Astrocyte (in vitro differentiated cells and primary cell): Measurements from ENCODE around the gene ELOVL1.

ENCODE experiments used
- EZH2 ChIP-seq: IDR thresholded peaks from 2 replicates; pipeline ENCODE4 v1.6.1; 2012; ENCODE audit warnings: mild to moderate bottlenecking, low read length, inconsistent platforms; ENCODE audit not compliant: insufficient read depth
- TF ChIP-seq, protein P1 (sequence below): IDR thresholded peaks from 2 replicates; pipeline ENCODE4 v1.5.1; 2011; ENCODE audit warnings: low read depth, mild to moderate bottlenecking, inconsistent platforms, low read length, moderate library complexity; ENCODE audit not compliant: insufficient read depth

DNA sequence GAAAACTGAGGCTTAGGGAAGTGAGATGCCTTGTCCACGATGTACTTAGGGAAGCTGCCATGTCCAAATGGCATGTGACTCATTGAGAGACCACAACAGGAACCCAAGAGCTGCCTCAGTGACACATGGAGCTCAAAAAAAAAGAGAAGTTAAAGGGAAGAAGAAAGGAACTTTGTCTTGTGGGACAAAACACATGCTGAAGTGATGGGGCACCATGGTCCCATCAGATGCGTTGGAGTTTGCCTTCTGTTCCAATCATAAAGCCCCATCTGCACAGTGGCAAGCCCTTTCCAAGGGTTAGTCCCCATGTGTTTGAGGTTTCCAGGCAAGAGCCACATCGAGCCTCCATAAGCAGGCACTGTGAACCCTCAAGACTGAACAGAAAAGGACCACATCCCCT, 13.8 kb upstream of the ELOVL1 start:
- TF ChIP-seq EZH2 = no peak
- TF ChIP-seq, protein P1, sequence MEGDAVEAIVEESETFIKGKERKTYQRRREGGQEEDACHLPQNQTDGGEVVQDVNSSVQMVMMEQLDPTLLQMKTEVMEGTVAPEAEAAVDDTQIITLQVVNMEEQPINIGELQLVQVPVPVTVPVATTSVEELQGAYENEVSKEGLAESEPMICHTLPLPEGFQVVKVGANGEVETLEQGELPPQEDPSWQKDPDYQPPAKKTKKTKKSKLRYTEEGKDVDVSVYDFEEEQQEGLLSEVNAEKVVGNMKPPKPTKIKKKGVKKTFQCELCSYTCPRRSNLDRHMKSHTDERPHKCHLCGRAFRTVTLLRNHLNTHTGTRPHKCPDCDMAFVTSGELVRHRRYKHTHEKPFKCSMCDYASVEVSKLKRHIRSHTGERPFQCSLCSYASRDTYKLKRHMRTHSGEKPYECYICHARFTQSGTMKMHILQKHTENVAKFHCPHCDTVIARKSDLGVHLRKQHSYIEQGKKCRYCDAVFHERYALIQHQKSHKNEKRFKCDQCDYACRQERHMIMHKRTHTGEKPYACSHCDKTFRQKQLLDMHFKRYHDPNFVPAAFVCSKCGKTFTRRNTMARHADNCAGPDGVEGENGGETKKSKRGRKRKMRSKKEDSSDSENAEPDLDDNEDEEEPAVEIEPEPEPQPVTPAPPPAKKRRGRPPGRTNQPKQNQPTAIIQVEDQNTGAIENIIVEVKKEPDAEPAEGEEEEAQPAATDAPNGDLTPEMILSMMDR = no peak
